GM12891 (cell line): ENCODE data around the gene ATP11A.

Experiments used
- DNase-seq: peaks from one replicate; pipeline ENCODE4 v3.0.0; 2011; ENCODE audit warnings: low spot score; ENCODE audit not compliant: insufficient read length
- FAIRE-seq: peaks from 2 replicates; lab custom pipeline; 2011; peaks lifted over from hg19 to GRCh38; lab: Jason Lieb, UNC
- PAX5 ChIP-seq: IDR thresholded peaks from 2 replicates; pipeline ENCODE4 v1.6.1; 2011; ENCODE audit warnings: low read length, moderate library complexity, mild to moderate bottlenecking; ENCODE audit not compliant: insufficient read depth, severe bottlenecking
- POLR2A ChIP-seq: IDR thresholded peaks from 2 replicates; pipeline ENCODE4 v1.6.1; 2011; ENCODE audit warnings: low read depth, low read length, control low read depth
- POLR2AphosphoS5 ChIP-seq: IDR thresholded peaks from 2 replicates; pipeline ENCODE4 v1.6.1; 2011; ENCODE audit warnings: low read depth, low read length, control low read depth
- POU2F2 ChIP-seq: IDR thresholded peaks from 2 replicates; pipeline ENCODE4 v1.6.1; 2011; ENCODE audit warnings: low read depth, mild to moderate bottlenecking, control low read depth, low read length, moderate library complexity
- SPI1 ChIP-seq: IDR thresholded peaks from 2 replicates; pipeline ENCODE4 v1.6.1; 2011; ENCODE audit warnings: low read depth, low read length, control low read depth
- TAF1 ChIP-seq: IDR thresholded peaks from 2 replicates; pipeline ENCODE4 v1.6.1; 2011; ENCODE audit warnings: low read depth, low read length, control low read depth

The ATP11A gene

GRCh38 chr13:112842343-112842856, 152.6 kb downstream of the ATP11A start:
- DNase-seq (peak; percentile 28), FAIRE-seq (no peak)
- TF ChIP-seq POLR2AphosphoS5: no peak
- TF ChIP-seq SPI1: no peak
- no peak for TF ChIP-seq POLR2A
- no peak for TF ChIP-seq PAX5
- TF ChIP-seq TAF1: no peak
- TF ChIP-seq POU2F2: no peak

GRCh38 chr13:112842931-112843391, 153.1 kb downstream of the ATP11A start:
- TF ChIP-seq SPI1: no peak
- no peak for TF ChIP-seq TAF1
- TF ChIP-seq POLR2A: no peak
- no peak for TF ChIP-seq POU2F2
- no peak for TF ChIP-seq PAX5
- TF ChIP-seq POLR2AphosphoS5: no peak
- DNase-seq (no peak), FAIRE-seq (no peak)

GRCh38 chr13:112843392-112844111, 153.7 kb downstream of the ATP11A start:
- no peak for DNase-seq
- no peak for FAIRE-seq
- TF ChIP-seq PAX5: no peak
- TF ChIP-seq SPI1: no peak
- TF ChIP-seq POLR2AphosphoS5: no peak
- TF ChIP-seq POLR2A: no peak
- no peak for TF ChIP-seq TAF1
- TF ChIP-seq POU2F2: no peak

- DNase-seq: no peak
- TF ChIP-seq SPI1 (no peak), POU2F2 (no peak), POLR2A (no peak), POLR2AphosphoS5 (no peak), PAX5 (no peak), TAF1 (no peak)
- no peak for FAIRE-seq
Observed at GRCh38 chr13:112844411-112844810, 154.6 kb downstream of the ATP11A start.

DNA sequence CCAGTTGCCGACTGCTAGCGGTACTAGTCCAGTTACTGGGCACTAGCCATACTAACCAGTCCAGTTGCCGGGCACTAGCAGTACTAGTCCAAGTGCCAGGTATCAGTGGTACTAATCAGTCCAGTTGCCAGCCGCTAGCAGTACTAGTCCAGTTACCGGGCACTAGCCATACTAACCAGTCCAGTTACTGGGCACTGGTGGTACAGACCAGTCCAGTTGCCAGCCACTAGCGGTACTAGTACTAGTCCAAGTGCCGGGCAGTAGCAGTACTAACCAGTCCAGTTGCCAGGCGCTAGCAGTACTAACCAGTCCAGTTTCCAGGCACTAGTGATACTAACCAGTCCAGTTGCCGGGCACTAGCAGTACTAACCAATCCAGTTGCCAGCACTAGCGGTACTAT, 155.0 kb downstream of the ATP11A start:
- FAIRE-seq: no peak
- TF ChIP-seq POLR2AphosphoS5 (no peak), SPI1 (no peak), POU2F2 (no peak)
- no peak for DNase-seq

GRCh38 chr13:112845511-112846144, 155.8 kb downstream of the ATP11A start:
- no peak for FAIRE-seq
- no peak for TF ChIP-seq POLR2AphosphoS5
- no peak for TF ChIP-seq POLR2A
- TF ChIP-seq PAX5: no peak
- TF ChIP-seq POU2F2: no peak
- no peak for TF ChIP-seq SPI1
- no peak for TF ChIP-seq TAF1
- DNase-seq: no peak

- FAIRE-seq: no peak
Observed at GRCh38 chr13:112846411-112847115, 156.7 kb downstream of the ATP11A start.

GRCh38 chr13:112849500-112849899, 159.7 kb downstream of the ATP11A start:
- FAIRE-seq (no peak), DNase-seq (no peak)
- no peak for TF ChIP-seq POU2F2
- TF ChIP-seq POLR2A: no peak
- TF ChIP-seq TAF1: no peak
- no peak for TF ChIP-seq PAX5
- TF ChIP-seq SPI1: no peak
- TF ChIP-seq POLR2AphosphoS5: no peak

More at GRCh38 chr13:112846411-112847115, 156.7 kb downstream of the ATP11A start:
- DNase-seq: no peak
- TF ChIP-seq POU2F2 (no peak), SPI1 (no peak), POLR2AphosphoS5 (no peak), PAX5 (no peak), TAF1 (no peak), POLR2A (no peak)

GRCh38 chr13:112850273-112850672, 160.4 kb downstream of the ATP11A start:
- DNase-seq: no peak
- no peak for FAIRE-seq
- TF ChIP-seq POLR2AphosphoS5 (no peak), POLR2A (no peak), TAF1 (no peak), PAX5 (no peak), POU2F2 (no peak), SPI1 (no peak)
